Stomach (tissue), 9 donors: ENCODE data around the gene CCDC157. TPM values are rescaled to one million over a fixed set of nuclear protein-coding genes. Genes with fewer than 3 reads are reported as not detected.

ENCODE experiments used
- DNase-seq, 2 donors: peaks; one replicate each; pipeline versions ENCODE4 v3.0.0 to v3.0.0-alpha.2; 2013 to 2019
- H3K27ac ChIP-seq, 5 donors: fragments of 200-600 bp in 4 of 5; sonication (generic) in 4 of 5; one replicate each; pipeline ENCODE4 v1.5.1; 2013 to 2019; ENCODE audit warnings: mild to moderate bottlenecking in 1 of 5, moderate library complexity in 1 of 5
- H3K27me3 ChIP-seq, 3 donors: fragments of 200-600 bp; sonication (generic); one replicate each; pipeline ENCODE4 v1.5.1; 2017 to 2019; ENCODE audit warnings: mixed run types in 1 of 3
- H3K36me3 ChIP-seq, 4 donors: fragments of 200-600 bp; sonication (generic); 1 replicate in 3 of 4; 2 replicates in 1 of 4; pipeline ENCODE4 v1.5.1; 2016 to 2019
- H3K4me1 ChIP-seq, 4 donors: fragments of 200-600 bp; sonication (generic); one replicate each; pipeline ENCODE4 v1.5.1; 2016 to 2019
- H3K4me3 ChIP-seq, 4 donors: fragments of 200-600 bp; sonication (generic) in 3 of 4; one replicate each; pipeline ENCODE4 v1.5.1; 2016 to 2019; ENCODE audit warnings: mild to moderate bottlenecking in 1 of 4
- H3K9me3 ChIP-seq, 4 donors: fragments of 200-600 bp; sonication (generic); one replicate each; pipeline ENCODE4 v1.5.1; 2016 to 2019
- CTCF ChIP-seq, 7 experiments: fragments of 450-650 bp in 4 of 7; fragments of 200-600 bp in 3 of 7; sonication (generic) in 3 of 7; IDR thresholded peaks; one replicate each; pipeline ENCODE4 v1.5.1; 2016 to 2019; ENCODE audit warnings: antibody characterized with exemption in 7 of 7, control low read depth in 2 of 7, mild to moderate bottlenecking in 1 of 7
- EP300 ChIP-seq: sonication (generic); formaldehyde crosslinking; IDR thresholded peaks from one replicate; pipeline ENCODE4 v1.6.1; 2017; ENCODE audit warnings: antibody characterized with exemption
- POLR2A ChIP-seq, 4 donors: fragments of 450-650 bp; IDR thresholded peaks; one replicate each; pipeline ENCODE4 v1.6.1; 2016; ENCODE audit warnings: antibody characterized with exemption in 4 of 4, control low read depth in 2 of 4, mild to moderate bottlenecking in 1 of 4, moderate library complexity in 1 of 4
- POLR2AphosphoS5 ChIP-seq, 3 donors: sonication (generic); formaldehyde crosslinking; IDR thresholded peaks; one replicate each; pipeline ENCODE4 v1.6.1; 2016; ENCODE audit warnings: antibody characterized with exemption in 3 of 3
- WGBS, 5 donors: extraction: QIAGEN DNeasy Blood & Tissue Kit in 3 of 5; methylation state at CpG; one replicate each; pipeline versions ENCODE4 v1.1.5 to v1.1.7; 2013 to 2018; 5-methylcytosine and 5-hydroxymethylcytosine counted together
- intact Hi-C: fragments of 100-400 bp; cut with DNase I; formaldehyde crosslinking; loops from one replicate; pipeline ENCODE4 v1.15.1; 2023; ENCODE audit warnings: low total_unique reads
- polyA plus RNA-seq, 3 donors: library from polyadenylated mRNA; stranded (reverse); fragments of 200-250 nt; gene quantifications; one replicate each; pipeline ENCODE4 v1.2.3, GENCODE V29; 2013
- total RNA-seq, 5 donors: library from RNA; depleted of rRNA; stranded (reverse); fragments of >200 nt; gene quantifications; one replicate each; pipeline versions ENCODE4 v1.1.0 to v1.2.3, GENCODE V29; 2014 to 2016
- donor health status: healthy with polysubstance abuse.
- donor health status: Bipolar disorder and iron deficiency.
- donor health status: healthy.

CCDC157 gene
- total and polyA plus RNA-seq, 8 donors = 0.73 to 9.0 (median 2.2) TPM; not detected in 1

- peaks cover 44 to 76% (median 74%) of the 10 kb centered on the region in 4 donors for H3K4me1 ChIP-seq
- WGBS, 5 donors = 1 to 3% (median 2%) methylated on average over 14 to 31 of the region's 31 CpGs
- peak overlapping the region; percentile 96 to 98 (median 98) for H3K27ac ChIP-seq
- DNase-seq = peak; percentile 99 to 100
- TF ChIP-seq CTCF (IDR thresholded peaks at IDR 0.05) = peak in 1 of 7 experiments; percentile 20
- peak; percentile 94 to 99 (median 96) for TF ChIP-seq POLR2AphosphoS5 (IDR thresholded peaks at IDR 0.05)
- no peak for TF ChIP-seq EP300
- peak in 2 of 4 donors; percentile 64 to 80 for TF ChIP-seq POLR2A (IDR thresholded peaks at IDR 0.05)
- peak overlapping the region; percentile 61 to 68 (median 66) for H3K4me3 ChIP-seq
- intact Hi-C loops = no loop called here
- peaks cover 0 to 26% (median 13%) of the 10 kb centered on the region in 4 donors for H3K36me3 ChIP-seq
- H3K27me3 ChIP-seq = no peaks in the 10 kb centered on the region
- no peaks in the 10 kb centered on the region for H3K9me3 ChIP-seq
Observed at GRCh38 chr22:30423959-30424533, 67.2 kb downstream of the CCDC157 start.

- intact Hi-C loops = loop anchor here (5.0 kb wide), 1 partner anchor 32 kb away; no protein-coding TSS in a partner anchor
- no peak for TF ChIP-seq POLR2AphosphoS5 (IDR thresholded peaks at IDR 0.05)
- TF ChIP-seq CTCF (IDR thresholded peaks at IDR 0.05) = no peak
- no peak for TF ChIP-seq EP300
- no peaks in the 10 kb centered on the region for H3K9me3 ChIP-seq
- peak in 1 of 2 donors; percentile 49 for DNase-seq
- peaks cover 44 to 69% (median 68%) of the 10 kb centered on the region in 4 donors for H3K4me1 ChIP-seq
- peak overlapping the region; percentile 96 to 98 (median 98) for H3K27ac ChIP-seq
- H3K36me3 ChIP-seq = peaks cover 0 to 19% (median 10%) of the 10 kb centered on the region in 4 donors
- H3K4me3 ChIP-seq = peak overlapping the region; percentile 61 to 68 (median 66)
- 33 to 39% (median 35%) methylated on average over 20 of the region's 20 CpGs for WGBS, 5 donors
- H3K27me3 ChIP-seq = no peaks in the 10 kb centered on the region
Observed at GRCh38 chr22:30424534-30425326, 67.9 kb downstream of the CCDC157 start.

- peaks cover 0 to 13% (median 9%) of the 10 kb centered on the region in 4 donors for H3K36me3 ChIP-seq
- peak overlapping the region; percentile 61 to 68 (median 65) for H3K4me3 ChIP-seq
- no peak for DNase-seq
- H3K4me1 ChIP-seq = peaks cover 40 to 64% (median 63%) of the 10 kb centered on the region in 4 donors
- intact Hi-C loops = loop anchor here (5.0 kb wide), 1 partner anchor 33 kb away; no protein-coding TSS in a partner anchor
- H3K27me3 ChIP-seq = no peaks in the 10 kb centered on the region
- TF ChIP-seq POLR2AphosphoS5 (IDR thresholded peaks at IDR 0.05) = no peak
- TF ChIP-seq CTCF (IDR thresholded peaks at IDR 0.05) = no peak
- no peak for TF ChIP-seq EP300
- TF ChIP-seq POLR2A (IDR thresholded peaks at IDR 0.05) = no peak
- H3K27ac ChIP-seq = peak overlapping the region; percentile 79 to 98 (median 96)
- 5 to 11% (median 9%) methylated on average over 9 of the region's 9 CpGs for WGBS, 5 donors
- H3K9me3 ChIP-seq = no peaks in the 10 kb centered on the region
Observed at GRCh38 chr22:30425327-30425615, 68.5 kb downstream of the CCDC157 start.

GRCh38 chr22:30425616-30426387 lies 69.0 kb downstream of the CCDC157 start, which contains the start of gene MTFP1:
Gene MTFP1, plus strand, starts transcription at chr22:30425768. Its CDS starts 112 bp downstream, at chr22:30425880.
- Histone ChIP-seq H3K4me3 (peak within 1 kb of the TSS; percentile 61 to 68 (median 66)), H3K9me3 (no peaks in the 10 kb centered on the region), H3K27ac (peak within 1 kb of the TSS; percentile 96 to 98 (median 98)), H3K36me3 (peaks cover 0 to 13% (median 8%) of the 10 kb centered on the region in 4 donors), H3K4me1 (peaks cover 35 to 58% (median 58%) of the 10 kb centered on the region in 4 donors), H3K27me3 (no peaks in the 10 kb centered on the region)
- intact Hi-C loops = loop anchor here (5.0 kb wide), 1 partner anchor 34 kb away; no protein-coding TSS in a partner anchor
- DNase-seq = peak; percentile 66 to 86
- no peak for TF ChIP-seq EP300
- peak in 1 of 3 donors; percentile 30 for TF ChIP-seq POLR2AphosphoS5 (IDR thresholded peaks at IDR 0.05)
- TF ChIP-seq POLR2A (IDR thresholded peaks at IDR 0.05) = peak in 1 of 4 donors; percentile 11
- TF ChIP-seq CTCF (IDR thresholded peaks at IDR 0.05) = no peak
- WGBS, 5 donors = 0 to 1% (median 1%) methylated on average over 52 to 61 of the region's 61 CpGs
